Measurements from ENCODE around the gene GNB1L.

DNA sequence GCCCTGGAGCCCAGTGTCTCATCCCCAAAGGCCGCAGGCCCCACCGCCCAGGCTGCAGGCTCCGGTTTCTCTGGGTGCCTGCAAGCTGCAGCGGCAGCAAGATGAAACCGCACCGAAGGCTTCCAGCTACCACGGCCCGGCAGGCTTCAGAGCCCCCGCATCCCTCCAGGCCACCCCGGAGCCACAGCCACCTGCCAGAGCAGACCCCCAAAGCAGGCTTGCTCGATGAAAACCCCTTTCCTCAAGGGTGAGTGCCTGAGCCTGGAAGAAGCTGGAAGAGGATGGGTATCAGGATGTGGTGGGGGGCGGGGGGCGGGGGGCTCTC is 24.5 kb upstream of the GNB1L start:
- TF ChIP-seq, protein P1, sequence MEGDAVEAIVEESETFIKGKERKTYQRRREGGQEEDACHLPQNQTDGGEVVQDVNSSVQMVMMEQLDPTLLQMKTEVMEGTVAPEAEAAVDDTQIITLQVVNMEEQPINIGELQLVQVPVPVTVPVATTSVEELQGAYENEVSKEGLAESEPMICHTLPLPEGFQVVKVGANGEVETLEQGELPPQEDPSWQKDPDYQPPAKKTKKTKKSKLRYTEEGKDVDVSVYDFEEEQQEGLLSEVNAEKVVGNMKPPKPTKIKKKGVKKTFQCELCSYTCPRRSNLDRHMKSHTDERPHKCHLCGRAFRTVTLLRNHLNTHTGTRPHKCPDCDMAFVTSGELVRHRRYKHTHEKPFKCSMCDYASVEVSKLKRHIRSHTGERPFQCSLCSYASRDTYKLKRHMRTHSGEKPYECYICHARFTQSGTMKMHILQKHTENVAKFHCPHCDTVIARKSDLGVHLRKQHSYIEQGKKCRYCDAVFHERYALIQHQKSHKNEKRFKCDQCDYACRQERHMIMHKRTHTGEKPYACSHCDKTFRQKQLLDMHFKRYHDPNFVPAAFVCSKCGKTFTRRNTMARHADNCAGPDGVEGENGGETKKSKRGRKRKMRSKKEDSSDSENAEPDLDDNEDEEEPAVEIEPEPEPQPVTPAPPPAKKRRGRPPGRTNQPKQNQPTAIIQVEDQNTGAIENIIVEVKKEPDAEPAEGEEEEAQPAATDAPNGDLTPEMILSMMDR (conservative IDR thresholded peaks at IDR 0.05; ENCODE audit: low read depth, low read length) = no peak
- no peak for TF ChIP-seq EZH2 (IDR thresholded peaks at IDR 0.05; ENCODE audit: low read length, unreplicated experiment)
- TF ChIP-seq EZH2phosphoT487 (IDR thresholded peaks at IDR 0.05; ENCODE audit: borderline replicate concordance, low read length) = no peak
